Spleen (tissue), 7 donors: Measurements from ENCODE around the gene PHACTR4.

Experiments
- CTCF ChIP-seq, 11 experiments: fragments of 200-600 bp in 7 of 11; fragments of 450-650 bp in 4 of 11; sonication (generic) in 4 of 11; IDR thresholded peaks in 8 of 11; conservative IDR thresholded peaks in 3 of 11; 1 replicate in 7 of 11; 2 replicates in 4 of 11; pipeline versions ENCODE4 v1.4.0 to v1.8.0; 2016 to 2021; ENCODE audit warnings: antibody characterized with exemption in 11 of 11, inconsistent platforms in 4 of 11, mild to moderate bottlenecking in 1 of 11
- POLR2A ChIP-seq, 3 donors: fragments of 450-650 bp; IDR thresholded peaks; one replicate each; pipeline ENCODE4 v1.5.1; 2017; ENCODE audit warnings: antibody characterized with exemption in 3 of 3, mild to moderate bottlenecking in 1 of 3
- donor health status: DM: no; HTN: no; CAD: no; lungs with moderate emphysema.
- donor health status: DM: no; HTN: no; CAD: no.
- donor health status: DM: no; HTN: no; CAD: no.

DNA sequence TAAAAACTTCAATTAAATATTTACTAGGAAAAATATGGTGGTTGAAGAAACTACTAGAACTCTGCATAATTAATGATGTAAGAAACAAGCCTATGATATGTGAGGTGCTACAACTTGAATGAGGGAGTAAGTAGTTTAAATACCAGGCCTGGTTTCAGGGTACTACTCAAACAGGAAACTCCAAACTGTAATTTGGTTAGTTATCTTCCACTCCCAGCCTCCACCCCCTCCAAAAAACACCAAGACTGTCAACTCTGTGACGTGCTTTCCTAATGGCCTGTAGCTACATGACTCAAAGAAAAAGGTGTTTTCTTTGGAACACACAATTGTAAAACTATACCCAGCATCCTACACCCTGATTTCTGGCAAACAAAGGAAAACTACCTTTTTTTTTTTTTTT lies 80.4 kb downstream of the PHACTR4 start:
- no peak for TF ChIP-seq CTCF (IDR thresholded peaks at IDR 0.05 in 8 of 11, conservative IDR thresholded peaks at IDR 0.05 in 3 of 11)
- no peak for TF ChIP-seq POLR2A (IDR thresholded peaks at IDR 0.05)
